Breast epithelium (tissue), 3 donors: ENCODE data around the gene NAV3.

ENCODE experiments used
- CTCF ChIP-seq, 3 donors: fragments of 450-650 bp; IDR thresholded peaks; one replicate each; pipeline ENCODE4 v1.5.1; 2016 to 2017; ENCODE audit warnings: antibody characterized with exemption in 3 of 3, mild to moderate bottlenecking in 3 of 3, moderate library complexity in 3 of 3
- POLR2A ChIP-seq: fragments of 450-650 bp; IDR thresholded peaks from one replicate; pipeline ENCODE4 v1.6.1; 2016; ENCODE audit warnings: antibody characterized with exemption, mild to moderate bottlenecking, moderate library complexity
- POLR2AphosphoS5 ChIP-seq, 3 donors: sonication (generic); formaldehyde crosslinking; IDR thresholded peaks; one replicate each; pipeline ENCODE4 v1.6.1; 2017; ENCODE audit warnings: antibody characterized with exemption in 3 of 3

- TF ChIP-seq CTCF (IDR thresholded peaks at IDR 0.05), result no peak
- TF ChIP-seq POLR2A, result no peak
- TF ChIP-seq POLR2AphosphoS5 (IDR thresholded peaks at IDR 0.05), result no peak
Measured at GRCh38 chr12:77835969-77836368, 5.3 kb downstream of the NAV3 start.
